SJSA1 (cell line): ENCODE results near the gene MACO1. TPM values are rescaled to one million over a fixed set of nuclear protein-coding genes. Genes with fewer than 3 reads are reported as not detected.
"Not testable (repeated sequence)": the region's sequence is repeated elsewhere in the genome, so short reads cannot be mapped to it uniquely, and the experiment has no call there.

Experiments used
- DNase-seq, 2 experiments: peaks; one replicate each; pipeline ENCODE4 v3.0.0-alpha.2; 2015 to 2020; ENCODE audit warnings: low spot score in 2 of 2, low read depth in 1 of 2
- H3K27ac ChIP-seq: fragments of 250-450 bp; sonication (Bioruptor Pico); 2 replicates; pipeline ENCODE4 v1.5.1; 2020; ENCODE audit warnings: mild to moderate bottlenecking, moderate library complexity
- H3K27me3 ChIP-seq: fragments of 250-450 bp; sonication (Bioruptor Pico); replicated peaks from 2 replicates; pipeline ENCODE4 v1.5.1; 2020; ENCODE audit warnings: mild to moderate bottlenecking, moderate library complexity
- H3K36me3 ChIP-seq: fragments of 250-450 bp; sonication (Bioruptor Pico); 2 replicates; pipeline ENCODE4 v1.5.1; 2020; ENCODE audit warnings: mild to moderate bottlenecking
- H3K4me1 ChIP-seq: fragments of 250-450 bp; sonication (Bioruptor Pico); replicated peaks from 2 replicates; pipeline ENCODE4 v1.6.1; 2021; ENCODE audit warnings: mild to moderate bottlenecking
- H3K4me3 ChIP-seq: fragments of 250-450 bp; sonication (Bioruptor Pico); 2 replicates; pipeline ENCODE4 v1.5.1; 2020; ENCODE audit warnings: mild to moderate bottlenecking
- H3K9me3 ChIP-seq: fragments of 250-450 bp; sonication (Bioruptor Pico); replicated peaks from 2 replicates; pipeline ENCODE4 v1.5.1; 2020; ENCODE audit warnings: mild to moderate bottlenecking
- total RNA-seq: library from RNA; depleted of rRNA; stranded (reverse); fragments of >200 nt; shearing (Covaris generic); gene quantifications from 2 replicates; pipeline ENCODE4 v1.2.3, GENCODE V29; 2014

Gene MACO1
- total RNA-seq, 1 experiment from 2014 or later = 17.6 TPM

GRCh38 chr1:25412872-25413623, 17.6 kb upstream of the MACO1 start:
- H3K27me3 ChIP-seq, H3K9me3 ChIP-seq, H3K36me3 ChIP-seq, H3K4me3 ChIP-seq, H3K27ac ChIP-seq, DNase-seq, H3K4me1 ChIP-seq: not testable (repeated sequence)

- H3K27ac ChIP-seq, H3K27me3 ChIP-seq, DNase-seq, H3K36me3 ChIP-seq, H3K9me3 ChIP-seq, H3K4me3 ChIP-seq, H3K4me1 ChIP-seq: not testable (repeated sequence)
Observed at GRCh38 chr1:25414157-25414556, 16.5 kb upstream of the MACO1 start.

GRCh38 chr1:25414578-25414977, 16.1 kb upstream of the MACO1 start:
- H3K4me1 ChIP-seq, H3K27ac ChIP-seq, H3K36me3 ChIP-seq, H3K9me3 ChIP-seq, DNase-seq, H3K4me3 ChIP-seq, H3K27me3 ChIP-seq: not testable (repeated sequence)

GRCh38 chr1:25417280-25417679, 13.4 kb upstream of the MACO1 start:
- H3K36me3 ChIP-seq, DNase-seq, H3K4me1 ChIP-seq, H3K4me3 ChIP-seq, H3K9me3 ChIP-seq, H3K27me3 ChIP-seq, H3K27ac ChIP-seq: not testable (repeated sequence)

- H3K9me3 ChIP-seq, H3K4me1 ChIP-seq, H3K27me3 ChIP-seq, H3K27ac ChIP-seq, H3K4me3 ChIP-seq, DNase-seq, H3K36me3 ChIP-seq: not testable (repeated sequence)
Observed at GRCh38 chr1:25419339-25419738, 11.4 kb upstream of the MACO1 start.

- DNase-seq, H3K9me3 ChIP-seq, H3K27me3 ChIP-seq, H3K36me3 ChIP-seq, H3K4me1 ChIP-seq, H3K27ac ChIP-seq, H3K4me3 ChIP-seq: not testable (repeated sequence)
Observed at GRCh38 chr1:25420715-25421114, 10.0 kb upstream of the MACO1 start, which contains the start of gene RHCE. TSS of gene RHCE (minus strand) at chr1:25420825. CDS start at chr1:25420786, 39 bp downstream.

- DNase-seq, H3K27me3 ChIP-seq, H3K4me1 ChIP-seq, H3K4me3 ChIP-seq, H3K36me3 ChIP-seq, H3K27ac ChIP-seq, H3K9me3 ChIP-seq: not testable (repeated sequence)
Observed at GRCh38 chr1:25423206-25423605, 7.5 kb upstream of the MACO1 start.

GRCh38 chr1:25425098-25426085, 5.3 kb upstream of the MACO1 start:
- H3K9me3 ChIP-seq = no peaks in the 10 kb centered on the region
- no peak overlapping the region for H3K27ac ChIP-seq
- no peak overlapping the region for H3K4me3 ChIP-seq
- no peak for DNase-seq
- peaks cover 5% of the 10 kb centered on the region; the same call in 1 of the 2 replicates for H3K4me1 ChIP-seq
- 0 out of 2 replicates have a peak, but pooled peaks cover 2% of the 10 kb centered on the region for H3K36me3 ChIP-seq
- no peaks in the 10 kb centered on the region for H3K27me3 ChIP-seq

- Histone ChIP-seq H3K4me1 (peaks cover 14% of the 10 kb centered on the region), H3K9me3 (no peaks in the 10 kb centered on the region), H3K27me3 (no peaks in the 10 kb centered on the region), H3K27ac (no peak overlapping the region), H3K36me3 (peaks cover 5% of the 10 kb centered on the region; the same call in 1 of the 2 replicates), H3K4me3 (no peak overlapping the region)
- no peak for DNase-seq
Observed at GRCh38 chr1:25427696-25428095, 3.0 kb upstream of the MACO1 start.

- Histone ChIP-seq H3K9me3 (no peaks in the 10 kb centered on the region), H3K36me3 (peaks cover 5% of the 10 kb centered on the region; the same call in 1 of the 2 replicates), H3K27me3 (no peaks in the 10 kb centered on the region), H3K27ac (no peak overlapping the region), H3K4me3 (no peak overlapping the region), H3K4me1 (peaks cover 15% of the 10 kb centered on the region)
- no peak for DNase-seq
Observed at GRCh38 chr1:25428475-25429166, 2.1 kb upstream of the MACO1 start.

GRCh38 chr1:25430967-25431881, 527 bp downstream of the MACO1 start:
- Histone ChIP-seq H3K9me3 (no peaks in the 10 kb centered on the region), H3K4me3 (peak overlapping the region; percentile 96), H3K4me1 (peaks cover 20% of the 10 kb centered on the region), H3K36me3 (peaks cover 5% of the 10 kb centered on the region; the same call in 1 of the 2 replicates), H3K27me3 (no peaks in the 10 kb centered on the region), H3K27ac (peak overlapping the region; percentile 61)
- DNase-seq = peak in 1 of 2 experiments; percentile 15

GRCh38 chr1:25431955-25432719, 1.4 kb downstream of the MACO1 start:
- DNase-seq = peak in 1 of 2 experiments; percentile 9
- H3K27ac ChIP-seq = no peak overlapping the region

More at GRCh38 chr1:25431955-25432719, 1.4 kb downstream of the MACO1 start:
- Histone ChIP-seq H3K27me3 (no peaks in the 10 kb centered on the region), H3K4me1 (peaks cover 20% of the 10 kb centered on the region), H3K9me3 (no peaks in the 10 kb centered on the region), H3K4me3 (peak overlapping the region; percentile 96), H3K36me3 (peaks cover 5% of the 10 kb centered on the region; the same call in 1 of the 2 replicates)
